ENCODE results near the gene AP2A1.
"Not testable (repeated sequence)": the region's sequence is repeated elsewhere in the genome, so short reads cannot be mapped to it uniquely, and the experiment has no call there.

AP2A1 gene

DNA sequence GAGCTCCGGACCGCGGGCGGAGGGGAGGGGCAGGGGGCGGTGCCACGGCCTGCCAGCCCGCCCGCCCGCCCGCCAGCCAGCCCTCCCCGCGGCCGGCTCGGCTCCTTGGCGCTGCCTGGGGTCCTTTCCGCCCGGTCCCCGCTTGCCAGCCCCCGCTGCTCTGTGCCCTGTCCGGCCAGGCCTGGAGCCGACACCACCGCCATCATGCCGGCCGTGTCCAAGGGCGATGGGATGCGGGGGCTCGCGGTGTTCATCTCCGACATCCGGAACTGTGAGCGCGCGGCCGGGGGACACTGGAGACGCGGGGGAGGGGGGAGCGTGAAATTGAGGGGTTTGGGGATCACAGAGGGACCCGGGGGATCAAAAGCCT, at the start of gene AP2A1:
Gene AP2A1 (plus strand): TSS at position 72 of the 370 bp plus-strand sequence. CDS start 133 bp downstream, at position 205.
- no peak for DNase-seq (ENCODE audit: low read depth)

- DNase-seq (ENCODE audit: low read depth), result no peak
These were observed 48.3 kb upstream of the AP2A1 start for GRCh38 chr19:49718511-49718910.

GRCh38 chr19:49718991-49719390, 47.8 kb upstream of the AP2A1 start:
- DNase-seq (ENCODE audit: low read depth), result no peak

- not testable (repeated sequence) for DNase-seq (ENCODE audit: low read depth)
These were observed 47.4 kb upstream of the AP2A1 start for GRCh38 chr19:49719420-49719819.

GRCh38 chr19:49727217-49728030, 39.4 kb upstream of the AP2A1 start:
- no peak for DNase-seq (ENCODE audit: low read depth)

GRCh38 chr19:49730166-49730565, 36.6 kb upstream of the AP2A1 start:
- no peak for DNase-seq (ENCODE audit: low read depth)

GRCh38 chr19:49738268-49738667, 28.5 kb upstream of the AP2A1 start:
- DNase-seq (ENCODE audit: low read depth), result no peak

DNA sequence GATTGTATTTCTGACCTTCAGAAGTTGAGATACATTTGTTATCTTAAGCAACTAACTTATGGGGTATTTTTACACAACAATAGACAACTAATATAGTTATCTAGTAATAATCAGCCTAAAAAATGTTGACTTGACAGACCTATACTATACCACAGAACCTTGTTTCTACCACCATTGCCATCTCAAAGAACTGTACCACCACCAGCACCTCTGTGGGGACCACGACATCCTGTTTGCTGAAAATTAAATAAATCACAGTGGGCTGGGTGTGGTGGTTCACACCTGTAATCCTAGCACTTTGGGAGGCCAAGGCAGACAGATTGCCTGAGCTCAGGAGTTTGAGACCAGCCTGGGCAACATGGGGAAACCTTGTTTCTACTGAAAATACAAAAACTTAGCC, 27.7 kb upstream of the AP2A1 start:
- DNase-seq (ENCODE audit: low read depth), result no peak

- DNase-seq (ENCODE audit: low read depth), result no peak
These were observed 26.9 kb upstream of the AP2A1 start for GRCh38 chr19:49739933-49740332.

DNA sequence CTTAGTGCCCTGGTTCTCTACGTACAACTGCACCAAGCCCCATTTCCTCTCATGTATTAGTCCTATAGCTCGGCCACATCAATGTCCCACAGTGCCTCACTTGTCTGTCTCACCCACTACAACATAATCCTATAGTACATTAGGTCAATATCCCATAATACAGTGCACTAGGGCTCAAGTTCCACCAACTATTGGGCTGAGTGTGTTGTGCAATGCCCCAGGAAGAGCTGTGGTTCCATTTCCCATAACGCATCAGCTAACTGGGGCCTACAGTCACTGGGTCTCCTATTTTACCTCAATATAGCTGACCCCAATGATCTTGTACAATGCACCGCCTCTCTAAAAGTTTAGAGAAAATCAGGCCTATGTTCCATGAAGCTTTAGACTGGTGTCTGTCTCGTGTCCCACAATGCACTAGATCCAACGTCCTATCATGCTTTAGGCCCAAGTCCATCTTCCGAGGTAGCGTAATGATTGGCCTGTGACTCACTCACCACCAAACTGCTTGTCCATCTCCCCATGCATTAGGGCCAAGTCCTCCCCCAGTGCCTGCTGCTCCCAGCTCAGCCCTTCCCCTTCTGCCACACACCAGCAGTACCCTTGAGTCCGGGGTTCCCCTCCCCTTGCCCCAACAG, 25.5 kb upstream of the AP2A1 start:
- no peak for DNase-seq (ENCODE audit: low read depth)

- DNase-seq (ENCODE audit: low read depth), result no peak
These were observed 21.8 kb upstream of the AP2A1 start for GRCh38 chr19:49744946-49745381.

GRCh38 chr19:49746206-49746958, 20.4 kb upstream of the AP2A1 start:
- peak; percentile 16 for DNase-seq (ENCODE audit: low read depth)

DNA sequence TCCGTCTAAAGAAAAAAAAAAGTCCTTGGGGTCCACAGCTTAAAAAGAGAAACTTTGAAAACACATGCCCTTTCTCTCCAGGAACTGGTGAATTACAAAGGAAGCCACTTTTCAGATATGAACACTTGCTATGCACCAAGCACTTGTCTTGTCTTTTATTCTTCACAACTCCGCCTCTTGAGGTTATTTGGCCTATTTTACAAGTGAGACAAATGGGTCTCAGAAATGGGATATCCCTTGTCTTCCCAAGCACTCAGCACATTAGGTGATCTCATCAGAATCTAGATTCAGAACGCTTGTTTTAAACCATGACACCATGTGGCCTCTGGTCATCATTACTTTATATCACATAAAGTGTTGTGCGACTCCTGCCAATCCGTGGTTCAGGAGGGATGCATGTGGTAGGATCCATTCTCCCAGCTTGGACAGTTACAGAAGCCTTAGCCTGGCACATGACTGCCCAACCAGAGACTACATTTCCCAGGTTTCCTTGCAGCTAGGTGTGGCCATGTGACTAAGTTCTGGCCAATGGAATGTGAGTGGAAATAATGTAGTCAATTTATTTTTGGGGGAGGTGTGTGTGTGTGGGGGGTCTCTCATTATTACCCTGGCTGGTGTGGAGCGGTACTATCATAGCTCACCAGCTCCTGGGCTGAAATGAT, 17.6 kb upstream of the AP2A1 start:
- no peak for DNase-seq (ENCODE audit: low read depth)

- DNase-seq (ENCODE audit: low read depth), result no peak
These were observed 17.0 kb upstream of the AP2A1 start for GRCh38 chr19:49749771-49750170.

DNA sequence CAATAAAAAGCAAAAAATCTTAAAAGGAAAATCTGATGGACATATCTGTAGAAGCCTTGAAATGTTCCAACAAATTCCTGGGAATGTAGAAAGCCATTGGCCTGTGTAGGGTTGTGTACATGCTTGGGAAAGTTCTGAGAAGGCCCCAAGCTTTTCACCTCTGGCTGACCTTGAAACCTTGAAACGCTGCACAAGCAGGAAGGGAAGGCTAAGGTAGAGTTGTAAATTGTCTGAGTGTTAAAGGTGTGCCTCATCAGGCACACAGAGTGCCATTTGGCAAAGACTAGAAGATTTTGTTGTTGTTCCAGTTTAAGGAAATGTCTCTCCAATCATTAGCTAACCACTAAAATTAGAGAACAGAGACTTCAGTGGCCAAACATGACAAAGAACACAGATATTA, 14.1 kb upstream of the AP2A1 start:
- DNase-seq (ENCODE audit: low read depth), result no peak

GRCh38 chr19:49755956-49756355, 10.8 kb upstream of the AP2A1 start:
- no peak for DNase-seq (ENCODE audit: low read depth)

GRCh38 chr19:49758292-49758691, 8.5 kb upstream of the AP2A1 start:
- no peak for DNase-seq (ENCODE audit: low read depth)

DNA sequence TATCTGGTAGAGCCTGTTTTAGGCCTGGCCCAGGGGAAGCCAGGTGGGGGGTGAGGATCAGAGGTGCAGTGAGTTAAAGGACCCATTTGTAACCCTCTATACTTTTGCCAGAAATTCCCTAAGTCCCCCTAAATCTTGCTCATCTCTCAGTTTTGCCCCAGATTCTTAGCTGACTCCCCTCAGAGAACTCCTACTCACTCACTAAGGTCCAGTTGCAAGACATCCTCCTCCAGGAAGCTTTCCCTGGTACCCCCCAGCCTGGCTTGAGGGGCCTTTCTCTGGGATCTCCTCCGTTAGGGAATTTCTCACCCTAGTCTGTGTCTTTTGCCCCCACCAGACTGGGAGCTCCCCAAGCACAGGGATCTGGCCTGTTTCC, 5.6 kb upstream of the AP2A1 start:
- DNase-seq (ENCODE audit: low read depth), result no peak

DNA sequence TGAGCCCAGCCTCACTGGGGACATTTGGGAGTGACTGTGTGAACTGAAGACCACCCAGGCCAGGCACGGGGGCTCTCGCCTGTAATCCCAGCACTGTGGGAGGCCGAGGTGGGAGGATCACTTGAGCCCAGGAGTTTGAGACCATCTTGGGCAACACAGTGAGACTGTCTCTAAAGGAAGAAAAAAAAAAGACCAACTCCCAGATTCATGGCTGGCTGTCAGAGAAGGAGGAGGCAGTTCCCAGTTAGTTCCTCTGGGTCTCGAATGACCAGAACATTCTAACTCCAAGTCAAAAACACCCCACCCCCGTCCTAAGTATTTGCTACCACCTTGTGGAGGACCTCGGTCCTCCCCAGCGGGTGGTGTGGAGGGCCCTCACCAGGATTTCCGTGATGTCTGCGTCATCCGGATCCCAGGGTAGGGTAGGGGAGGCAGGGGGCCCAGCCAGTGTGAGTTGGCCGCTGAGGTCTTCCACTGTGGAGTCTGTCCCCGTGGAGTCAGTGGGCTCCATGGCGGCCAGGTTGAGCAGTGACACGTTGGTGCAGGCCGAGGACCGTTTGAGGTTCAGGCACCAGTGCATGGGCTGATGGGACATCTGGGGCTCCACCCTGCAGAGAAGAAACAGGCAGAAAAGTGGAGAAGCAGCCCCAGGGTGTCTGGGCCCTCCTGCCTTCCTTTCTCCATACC, 5.0 kb upstream of the AP2A1 start:
- no peak for DNase-seq (ENCODE audit: low read depth)

- DNase-seq (ENCODE audit: low read depth), result no peak
These were observed 3.6 kb upstream of the AP2A1 start, which contains the start of gene TSKS for GRCh38 chr19:49763230-49763629. TSKS (minus strand) TSS chr19:49763306; CDS start chr19:49763247, 59 bp downstream.

DNA sequence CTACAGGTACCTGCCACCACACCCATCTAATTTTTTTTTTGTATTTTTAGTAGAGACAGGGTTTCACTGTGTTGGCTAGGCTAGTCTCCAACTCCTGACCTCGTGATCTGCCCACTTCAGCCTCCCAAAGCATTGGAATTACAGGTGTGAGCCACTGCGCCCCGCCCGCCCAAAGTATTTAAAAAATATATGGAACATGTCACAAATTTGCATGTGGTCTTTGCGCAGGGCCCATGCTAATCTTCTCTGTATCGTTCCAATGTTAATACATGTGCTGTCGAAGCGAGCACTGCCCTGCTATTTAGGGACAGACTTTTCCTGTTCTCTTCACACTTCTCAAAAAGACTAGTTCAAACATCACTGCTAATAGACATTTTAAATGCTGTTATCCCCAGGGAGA, 2.5 kb upstream of the AP2A1 start:
- DNase-seq (ENCODE audit: low read depth), result no peak

Data from stimulated activated CD8-positive, alpha-beta memory T cell treated with anti-CD3 and anti-CD28 coated beads, Interleukin-15, amount 100 ng/mL, for 24 hours (primary cell).